Activated CD4-positive, alpha-beta memory T cell treated with anti-CD3 and anti-CD28 coated beads for 36 hours (primary cell): Measurements from ENCODE around the gene LGALS9C. TPM values are rescaled to one million over a fixed set of nuclear protein-coding genes. Genes with fewer than 3 reads are reported as not detected.
"Not testable (repeated sequence)": the region's sequence is repeated elsewhere in the genome, so short reads cannot be mapped to it uniquely, and the experiment has no call there.

Experiments
- CTCF ChIA-PET: fragments of 350-600 bp; sonication (Branson Sonifier 250); formaldehyde crosslinking; loops from one replicate; lab custom pipeline; 2021; ENCODE audit warnings: antibody characterized with exemption, inconsistent platforms; lab: Charles Lee
- POLR2A ChIA-PET: fragments of 350-600 bp; sonication (Branson Sonifier 250); formaldehyde crosslinking; loops from one replicate; lab custom pipeline; 2021; ENCODE audit warnings: antibody characterized with exemption; lab: Charles Lee
- DNase-seq: peaks from one replicate; pipeline ENCODE4 v3.0.0-alpha.2; 2020
- H3K27ac Mint-ChIP-seq: one replicate; pipeline ENCODE4 v1.8.0; 2021; ENCODE audit warnings: mixed read lengths
- H3K27me3 Mint-ChIP-seq: one replicate; pipeline ENCODE4 v1.8.0; 2021; ENCODE audit warnings: mixed read lengths
- H3K36me3 Mint-ChIP-seq: one replicate; pipeline ENCODE4 v1.8.0; 2021; ENCODE audit warnings: mixed read lengths
- H3K4me1 Mint-ChIP-seq: one replicate; pipeline ENCODE4 v1.8.0; 2021; ENCODE audit warnings: low read depth, mixed read lengths
- H3K4me3 Mint-ChIP-seq: one replicate; pipeline ENCODE4 v1.8.0; 2021; ENCODE audit warnings: mild to moderate bottlenecking, mixed read lengths
- H3K9me3 Mint-ChIP-seq: one replicate; pipeline ENCODE4 v1.8.0; 2021; ENCODE audit warnings: mixed read lengths
- intact Hi-C: fragments of 100-400 bp; cut with micrococcal nuclease; formaldehyde crosslinking; loops from one replicate; pipeline ENCODE4 v1.15.1; 2023
- total RNA-seq, 2 experiments: library from RNA; stranded (reverse); gene quantifications; one replicate each; pipeline ENCODE4 v1.2.3, GENCODE V29; 2021

The LGALS9C gene
- total RNA-seq = under 1 TPM in 1 of 2 experiments, not detected in 1; 0.19 TPM

DNA sequence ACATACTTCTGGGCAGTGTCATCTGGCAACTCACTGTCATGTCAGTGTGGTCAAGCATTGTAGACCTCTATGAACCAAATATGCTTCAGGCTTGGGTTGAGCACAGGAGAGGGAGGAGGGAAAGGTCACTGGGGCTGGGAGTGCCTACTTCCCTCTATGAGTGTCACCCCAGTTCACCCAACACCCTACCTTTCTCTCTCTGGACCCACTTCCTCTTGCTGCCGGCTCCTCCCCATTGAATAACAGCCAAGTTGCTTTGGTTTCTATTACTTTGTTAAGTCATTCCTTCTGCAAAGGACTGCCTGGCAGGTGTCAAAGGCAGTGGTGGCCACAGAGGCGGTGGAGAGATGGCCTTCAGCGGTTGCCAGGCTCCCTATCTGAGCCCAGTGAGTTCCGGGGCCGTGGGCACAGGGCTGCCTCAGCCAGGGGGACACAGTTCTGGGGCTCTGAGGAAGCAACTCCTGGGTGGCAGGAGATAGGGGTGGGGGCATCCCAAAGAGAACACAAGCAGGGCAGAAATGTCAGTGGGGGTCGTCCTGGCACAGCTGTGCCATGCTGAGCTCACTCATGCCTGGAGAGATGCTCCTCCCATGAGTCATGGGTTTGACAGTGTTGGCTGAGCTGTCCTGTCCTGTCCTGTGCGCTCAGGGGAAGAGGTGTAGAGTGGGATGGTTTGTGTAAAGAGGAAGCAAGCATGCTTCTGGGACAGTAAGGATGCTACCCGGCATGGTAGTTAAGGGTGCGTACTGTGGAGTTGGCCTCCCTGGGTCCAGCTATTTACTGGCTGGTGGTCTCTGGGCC lies at the start of gene LGALS9C:
TSS of gene LGALS9C (plus strand) at position 282 of the 801 bp plus-strand sequence. CDS start at position 348, 66 bp downstream.
- H3K4me3 Mint-ChIP-seq, H3K36me3 Mint-ChIP-seq, POLR2A ChIA-PET, H3K27ac Mint-ChIP-seq, H3K4me1 Mint-ChIP-seq, CTCF ChIA-PET, H3K27me3 Mint-ChIP-seq, H3K9me3 Mint-ChIP-seq, intact Hi-C loops: not testable (repeated sequence)
- DNase-seq = peak; percentile 15

DNA sequence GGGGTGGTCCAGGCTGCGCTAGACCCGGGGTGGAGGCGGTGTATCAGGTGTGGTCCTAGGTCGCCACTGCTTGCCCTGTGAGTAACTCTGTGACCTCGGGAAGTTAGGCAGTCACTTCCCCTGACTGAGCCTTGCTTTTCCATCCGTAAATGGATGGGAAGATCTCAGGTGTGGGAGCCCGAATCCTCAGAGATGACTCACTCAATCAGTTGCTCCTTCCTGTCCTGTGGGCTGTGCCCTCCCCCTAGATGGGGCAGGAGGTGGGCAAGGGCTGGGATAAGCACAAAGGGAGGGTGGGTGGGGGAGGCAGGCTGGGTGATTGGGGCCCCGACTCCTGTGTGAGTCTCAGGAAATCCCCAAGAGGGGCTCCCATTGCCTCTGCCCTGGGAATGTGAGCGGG lies 44.4 kb upstream of the LGALS9C start:
- H3K4me1 Mint-ChIP-seq, H3K36me3 Mint-ChIP-seq, intact Hi-C loops, H3K4me3 Mint-ChIP-seq, H3K27me3 Mint-ChIP-seq, H3K27ac Mint-ChIP-seq, POLR2A ChIA-PET, CTCF ChIA-PET, DNase-seq, H3K9me3 Mint-ChIP-seq: not testable (repeated sequence)

DNA sequence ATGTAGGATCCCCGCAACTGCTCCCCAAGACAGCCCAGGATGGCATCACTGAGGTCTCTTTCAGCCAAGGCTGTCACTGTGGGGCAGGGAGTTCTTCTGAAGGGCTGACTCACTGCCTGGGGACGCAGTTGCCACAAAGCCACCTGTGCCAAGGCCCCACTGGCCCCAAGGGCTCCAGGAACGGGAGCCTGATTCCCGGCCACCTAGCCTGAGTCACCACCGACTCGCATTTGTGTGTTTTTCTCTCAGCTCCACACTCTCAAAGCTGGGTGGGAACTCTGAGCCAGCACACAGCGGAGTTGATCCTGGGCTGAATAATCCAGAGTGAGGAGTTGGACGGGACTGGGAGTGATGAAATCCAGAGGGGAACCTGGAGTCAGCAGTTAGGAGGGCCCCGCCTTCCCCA lies 37.1 kb upstream of the LGALS9C start:
- H3K9me3 Mint-ChIP-seq, H3K4me1 Mint-ChIP-seq, DNase-seq, H3K36me3 Mint-ChIP-seq, H3K27ac Mint-ChIP-seq, intact Hi-C loops, H3K27me3 Mint-ChIP-seq, H3K4me3 Mint-ChIP-seq, POLR2A ChIA-PET, CTCF ChIA-PET: not testable (repeated sequence)

DNA sequence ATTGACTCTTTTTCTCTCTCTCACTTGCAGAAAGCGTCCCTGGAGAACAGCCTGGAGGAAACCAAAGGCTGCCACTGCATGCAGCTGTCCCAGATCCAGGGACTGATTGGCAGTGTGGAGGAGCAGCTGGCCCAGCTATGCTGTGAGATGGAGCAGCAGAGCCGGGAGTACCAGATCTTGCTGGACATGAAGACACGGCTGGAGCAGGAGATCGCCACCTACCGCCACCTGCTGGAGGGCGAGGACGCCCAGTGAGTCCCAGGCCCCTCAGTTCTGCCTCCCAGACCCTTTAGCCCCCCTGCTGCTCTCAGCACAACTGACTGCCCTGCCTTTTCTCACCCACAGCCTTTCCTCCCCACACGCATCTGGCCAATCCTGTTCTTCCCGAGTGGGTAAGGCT lies 34.5 kb upstream of the LGALS9C start:
- H3K36me3 Mint-ChIP-seq, H3K9me3 Mint-ChIP-seq, POLR2A ChIA-PET, H3K27ac Mint-ChIP-seq, H3K4me1 Mint-ChIP-seq, H3K4me3 Mint-ChIP-seq, H3K27me3 Mint-ChIP-seq, intact Hi-C loops, CTCF ChIA-PET: not testable (repeated sequence)
- DNase-seq = peak; percentile 55

DNA sequence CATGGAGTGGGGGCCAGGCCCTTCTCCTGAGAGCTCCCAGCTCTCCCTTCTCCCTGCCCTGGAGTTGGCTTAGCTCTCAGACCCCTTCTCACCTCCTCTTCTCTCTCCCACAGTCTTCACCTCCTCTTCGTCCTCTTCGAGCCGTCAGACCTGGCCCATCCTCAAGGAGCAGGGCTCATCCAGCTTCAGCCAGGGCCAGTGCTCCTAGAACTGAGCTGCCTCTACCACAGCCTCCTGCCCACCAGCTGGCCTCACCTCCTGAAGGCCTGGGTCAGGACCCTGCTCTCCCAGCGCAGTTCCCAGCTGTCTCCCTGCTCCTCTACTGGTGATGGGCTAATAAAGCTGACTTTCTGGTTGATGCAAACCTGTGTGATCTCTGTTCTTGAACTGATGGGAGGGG lies 34.1 kb upstream of the LGALS9C start:
- DNase-seq, POLR2A ChIA-PET, CTCF ChIA-PET, H3K27me3 Mint-ChIP-seq, H3K36me3 Mint-ChIP-seq, H3K4me3 Mint-ChIP-seq, H3K9me3 Mint-ChIP-seq, H3K4me1 Mint-ChIP-seq, intact Hi-C loops, H3K27ac Mint-ChIP-seq: not testable (repeated sequence)

DNA sequence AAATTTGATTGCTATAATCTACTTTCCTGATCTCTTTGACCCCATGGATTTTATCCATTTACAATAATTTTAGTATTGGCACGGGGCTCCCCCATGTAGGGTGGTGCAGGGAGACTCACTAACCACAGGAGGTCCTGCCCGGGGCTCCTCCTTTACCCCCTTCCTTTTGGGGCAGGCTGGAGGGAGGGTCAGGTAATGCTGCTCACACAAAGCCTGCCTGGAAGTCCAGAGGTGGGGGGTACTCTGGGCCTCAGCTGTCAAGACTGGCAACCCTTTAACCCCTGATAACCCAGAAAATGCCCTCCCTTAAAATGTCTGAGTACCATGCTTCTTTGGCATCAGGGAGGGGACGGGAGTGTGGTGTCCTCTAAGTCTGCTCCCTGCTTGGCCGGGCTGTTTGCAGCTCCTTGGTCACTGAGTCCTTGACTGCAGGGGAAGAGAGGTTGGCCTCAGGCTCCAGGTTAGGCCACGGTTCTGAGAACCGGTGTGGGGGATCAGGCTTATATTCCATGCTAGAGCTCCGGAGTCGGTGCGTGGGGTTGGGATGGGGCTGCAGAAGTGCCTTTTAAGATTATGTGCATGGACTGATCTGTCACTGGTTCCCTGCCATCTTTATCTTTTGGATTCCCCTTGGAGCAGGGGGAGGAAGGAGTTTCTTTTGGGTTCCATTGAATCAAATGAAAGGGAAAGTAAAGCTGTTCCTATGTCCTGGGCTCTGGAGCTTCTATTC lies 28.9 kb upstream of the LGALS9C start:
- DNase-seq, H3K36me3 Mint-ChIP-seq: not testable (repeated sequence)

DNA sequence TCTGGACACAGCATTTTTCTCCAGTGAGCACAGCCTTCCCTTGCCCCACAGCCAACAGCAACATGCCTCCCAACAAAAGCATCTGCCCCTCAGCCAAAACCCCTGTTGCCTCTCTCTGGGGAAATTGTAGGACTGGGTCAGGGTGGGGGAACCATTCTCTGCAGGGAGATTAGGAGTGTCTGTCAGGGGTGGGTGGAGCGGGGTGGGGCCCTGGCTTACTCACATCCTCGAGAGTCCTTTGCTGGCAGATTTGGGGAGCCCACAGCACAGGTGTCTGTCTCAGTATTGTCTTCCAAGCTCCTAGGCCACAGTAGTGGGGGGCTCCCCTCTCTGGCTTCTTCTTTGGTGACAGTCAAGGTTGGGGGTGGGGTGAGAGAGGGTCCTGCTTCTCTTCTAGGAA lies 28.3 kb upstream of the LGALS9C start:
- DNase-seq, H3K9me3 Mint-ChIP-seq, H3K27me3 Mint-ChIP-seq, H3K4me1 Mint-ChIP-seq, H3K4me3 Mint-ChIP-seq, POLR2A ChIA-PET, intact Hi-C loops, H3K27ac Mint-ChIP-seq, CTCF ChIA-PET, H3K36me3 Mint-ChIP-seq: not testable (repeated sequence)

More for the DNA sequence above, 28.9 kb upstream of the LGALS9C start:
- intact Hi-C loops, H3K9me3 Mint-ChIP-seq, H3K4me3 Mint-ChIP-seq, POLR2A ChIA-PET, H3K27ac Mint-ChIP-seq, H3K4me1 Mint-ChIP-seq, H3K27me3 Mint-ChIP-seq, CTCF ChIA-PET: not testable (repeated sequence)

DNA sequence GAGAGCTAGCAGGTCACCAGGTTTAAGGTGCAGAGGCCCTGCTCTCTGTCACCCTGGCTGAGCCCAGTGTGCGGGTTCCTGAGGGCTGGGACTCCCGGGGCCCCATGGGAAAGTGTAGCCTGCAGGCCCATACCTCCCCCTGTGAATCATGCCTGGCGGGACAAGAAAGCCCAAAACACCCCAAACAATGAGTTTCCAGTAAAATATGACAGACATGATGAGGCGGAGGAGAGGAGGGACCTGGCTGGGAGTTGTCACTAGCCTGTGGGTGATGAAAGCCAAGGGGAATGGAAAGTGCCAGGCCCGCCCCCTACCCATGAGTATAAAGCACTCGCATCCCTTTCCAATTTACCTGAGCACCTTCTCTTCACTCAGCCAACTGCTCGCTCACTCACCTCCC lies 26.8 kb upstream of the LGALS9C start:
- intact Hi-C loops, H3K4me3 Mint-ChIP-seq, POLR2A ChIA-PET, H3K9me3 Mint-ChIP-seq, CTCF ChIA-PET, H3K4me1 Mint-ChIP-seq, H3K36me3 Mint-ChIP-seq, DNase-seq, H3K27me3 Mint-ChIP-seq, H3K27ac Mint-ChIP-seq: not testable (repeated sequence)

DNA sequence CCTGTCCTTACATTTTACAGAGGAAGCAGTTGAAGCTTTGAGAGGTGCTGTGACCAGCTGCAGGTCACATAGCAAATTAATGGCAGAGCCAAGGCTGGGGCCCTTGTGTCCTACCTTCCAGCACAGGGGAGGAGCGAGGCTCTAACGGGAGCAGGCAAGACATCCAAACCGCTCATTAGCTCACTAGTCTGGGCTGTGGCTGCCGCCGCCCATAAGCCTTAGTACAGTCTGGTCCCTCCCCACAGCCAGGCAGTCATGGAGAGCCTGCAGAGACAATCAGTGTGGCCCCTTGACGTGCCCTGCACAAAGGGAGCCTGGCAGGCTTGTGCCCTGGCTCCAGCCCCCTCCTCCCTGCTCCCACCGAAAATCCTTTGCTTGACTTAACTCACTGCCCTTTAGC lies 25.6 kb upstream of the LGALS9C start:
- H3K27ac Mint-ChIP-seq, POLR2A ChIA-PET, DNase-seq, intact Hi-C loops, H3K27me3 Mint-ChIP-seq, H3K4me3 Mint-ChIP-seq, H3K4me1 Mint-ChIP-seq, H3K36me3 Mint-ChIP-seq, CTCF ChIA-PET, H3K9me3 Mint-ChIP-seq: not testable (repeated sequence)

DNA sequence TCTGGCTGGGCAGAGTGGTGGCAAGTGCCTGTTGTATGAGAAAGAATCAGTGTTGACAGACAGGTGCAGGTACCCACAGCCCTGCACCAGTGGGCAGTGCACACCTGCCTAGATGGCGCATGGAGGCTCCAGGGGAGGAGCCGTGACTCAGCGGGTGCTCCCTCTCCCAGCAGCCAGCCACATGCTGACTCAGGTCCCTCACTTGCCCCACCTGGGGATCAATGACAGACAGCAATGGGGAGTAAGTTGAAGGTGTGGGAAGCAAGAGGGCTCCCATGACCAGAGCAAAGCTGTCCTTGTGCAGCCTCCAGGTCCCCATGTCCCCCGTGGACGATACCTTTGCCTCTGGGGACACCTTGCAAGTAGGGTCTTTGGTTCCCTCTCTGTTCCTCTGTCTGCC lies 24.6 kb upstream of the LGALS9C start:
- H3K9me3 Mint-ChIP-seq, H3K36me3 Mint-ChIP-seq, DNase-seq, H3K27ac Mint-ChIP-seq, H3K4me1 Mint-ChIP-seq, H3K4me3 Mint-ChIP-seq, intact Hi-C loops, H3K27me3 Mint-ChIP-seq, CTCF ChIA-PET, POLR2A ChIA-PET: not testable (repeated sequence)

DNA sequence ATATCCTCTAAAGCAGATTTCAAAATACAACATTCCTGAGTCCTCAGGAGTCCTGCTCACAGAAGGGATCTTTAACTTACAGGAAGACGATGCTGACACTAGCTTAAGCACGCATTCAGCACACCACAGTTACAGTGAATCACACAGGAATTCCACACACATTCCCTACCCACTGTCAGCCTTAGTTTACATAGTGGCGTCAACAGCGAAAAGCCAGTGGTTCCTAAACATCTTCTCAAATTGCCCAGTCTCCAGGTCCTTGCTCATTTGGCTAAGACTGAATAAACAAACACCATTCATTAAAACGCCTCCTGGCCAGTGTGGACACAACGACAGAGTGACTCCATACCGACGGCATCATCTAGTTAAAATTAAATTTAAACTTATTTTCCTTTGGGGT lies 17.6 kb upstream of the LGALS9C start:
- DNase-seq, CTCF ChIA-PET, H3K36me3 Mint-ChIP-seq, H3K27ac Mint-ChIP-seq, H3K9me3 Mint-ChIP-seq, H3K4me1 Mint-ChIP-seq, intact Hi-C loops, H3K27me3 Mint-ChIP-seq, POLR2A ChIA-PET, H3K4me3 Mint-ChIP-seq: not testable (repeated sequence)

DNA sequence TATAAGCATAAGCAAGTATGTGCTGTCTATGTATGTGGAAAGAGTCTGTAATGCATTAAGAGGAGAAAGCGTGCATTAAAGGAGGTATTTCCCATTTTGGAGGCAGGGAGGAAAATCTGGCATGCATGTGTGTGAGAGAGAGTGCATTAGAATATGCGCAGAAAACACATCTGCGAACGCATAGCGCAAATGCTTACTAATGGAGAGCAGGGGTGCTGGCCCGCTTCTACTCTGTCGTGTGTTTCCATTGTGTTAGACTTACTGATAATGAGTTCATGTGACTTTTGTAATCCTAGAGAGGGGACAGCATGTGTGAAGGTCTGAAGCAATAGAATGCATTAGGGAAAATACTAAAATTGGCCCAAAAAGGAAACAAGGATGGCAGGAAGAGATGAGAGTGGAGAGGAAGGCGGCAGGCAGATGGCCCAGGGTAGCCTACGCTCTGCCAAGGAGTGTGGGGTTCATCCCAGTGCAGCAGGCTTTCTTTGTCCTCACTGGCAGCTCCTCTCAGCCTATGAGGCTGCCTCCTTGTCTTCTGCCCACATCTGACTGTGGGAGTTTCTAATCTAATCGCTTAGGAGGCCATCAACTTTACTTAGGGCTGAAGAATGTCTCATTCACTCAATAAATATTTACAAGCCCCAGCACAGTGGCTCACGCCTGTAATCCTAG lies 12.6 kb upstream of the LGALS9C start:
- H3K27me3 Mint-ChIP-seq, DNase-seq, H3K36me3 Mint-ChIP-seq, H3K27ac Mint-ChIP-seq, H3K4me3 Mint-ChIP-seq, POLR2A ChIA-PET, H3K9me3 Mint-ChIP-seq, H3K4me1 Mint-ChIP-seq, CTCF ChIA-PET, intact Hi-C loops: not testable (repeated sequence)
